MM.1S (cell line): ENCODE results near the gene TMEM150C.

Experiments
- DNase-seq: peaks from one replicate; pipeline ENCODE4 v3.0.0-alpha.2; 2015
- H2AFZ ChIP-seq: fragments of 300-600 bp; sonication (generic); 2 replicates; pipeline ENCODE4 v1.6.0; 2016; ENCODE audit warnings: antibody characterized with exemption, low read length
- H3F3A ChIP-seq: fragments of 300-600 bp; sonication (generic); 2 replicates; pipeline ENCODE4 v1.6.1; 2016; ENCODE audit warnings: mild to moderate bottlenecking, antibody characterized with exemption, low read length, moderate library complexity, mixed read lengths; ENCODE audit not compliant: insufficient read depth
- H3K27ac ChIP-seq: fragments of 300-600 bp; sonication (generic); 2 replicates; pipeline ENCODE4 v1.5.1; 2016; ENCODE audit warnings: mild to moderate bottlenecking, low read length
- H3K27me3 ChIP-seq: fragments of 300-600 bp; sonication (generic); replicated peaks from 2 replicates; pipeline ENCODE4 v1.6.0; 2016; ENCODE audit warnings: low read length; ENCODE audit not compliant: insufficient read depth
- H3K36me3 ChIP-seq: fragments of 300-600 bp; sonication (generic); replicated peaks from 2 replicates; pipeline ENCODE4 v1.6.1; 2016; ENCODE audit warnings: mild to moderate bottlenecking, low read length, mixed read lengths; ENCODE audit not compliant: insufficient read depth
- H3K4me1 ChIP-seq: fragments of 300-600 bp; sonication (generic); 2 replicates; pipeline ENCODE4 v1.6.1; 2016; ENCODE audit warnings: low read length, mixed read lengths
- H3K4me2 ChIP-seq: fragments of 300-600 bp; sonication (generic); 2 replicates; pipeline ENCODE4 v1.6.0; 2016; ENCODE audit warnings: low read depth, low read length
- H3K4me3 ChIP-seq: fragments of 300-600 bp; sonication (generic); 2 replicates; pipeline ENCODE4 v1.5.1; 2016; ENCODE audit warnings: low read length, mixed read lengths
- H3K79me2 ChIP-seq: fragments of 300-600 bp; sonication (generic); 2 replicates; pipeline ENCODE4 v1.6.1; 2016; ENCODE audit warnings: mixed run types, low read length, mixed read lengths
- H3K9ac ChIP-seq: fragments of 300-600 bp; sonication (generic); 2 replicates; pipeline ENCODE4 v1.6.1; 2016; ENCODE audit warnings: low read length, mixed read lengths
- H3K9me2 ChIP-seq: fragments of 300-600 bp; sonication (generic); replicated peaks from 2 replicates; pipeline ENCODE4 v1.6.1; 2016; ENCODE audit warnings: mild to moderate bottlenecking, low read length, mixed read lengths; ENCODE audit not compliant: insufficient read depth
- H3K9me3 ChIP-seq: fragments of 300-600 bp; sonication (generic); replicated peaks from 2 replicates; pipeline ENCODE4 v1.6.1; 2016; ENCODE audit warnings: mild to moderate bottlenecking, low read length, mixed read lengths; ENCODE audit not compliant: insufficient read depth
- H4K20me1 ChIP-seq: fragments of 300-600 bp; sonication (generic); 2 replicates; pipeline ENCODE4 v1.6.1; 2016; ENCODE audit warnings: mild to moderate bottlenecking, low read length, moderate library complexity, mixed read lengths; ENCODE audit not compliant: insufficient read depth
- EZH2 ChIP-seq: fragments of 300-600 bp; sonication (generic); optimal IDR thresholded peaks from 2 replicates; pipeline ENCODE3; 2017; ENCODE audit warnings: low read depth, mild to moderate bottlenecking, antibody characterized with exemption, low read length, mixed read lengths
- EZH2phosphoT487 ChIP-seq: fragments of 300-600 bp; sonication (generic); IDR thresholded peaks from 2 replicates; pipeline ENCODE4 v1.6.1; 2018; ENCODE audit warnings: antibody characterized with exemption, low read length
- TF ChIP-seq, protein P1 (sequence below): fragments of 300-600 bp; sonication (generic); IDR thresholded peaks from 2 replicates; pipeline ENCODE4 v1.5.1; 2016; ENCODE audit warnings: antibody characterized with exemption, low read length, mixed read lengths

Gene TMEM150C

DNA sequence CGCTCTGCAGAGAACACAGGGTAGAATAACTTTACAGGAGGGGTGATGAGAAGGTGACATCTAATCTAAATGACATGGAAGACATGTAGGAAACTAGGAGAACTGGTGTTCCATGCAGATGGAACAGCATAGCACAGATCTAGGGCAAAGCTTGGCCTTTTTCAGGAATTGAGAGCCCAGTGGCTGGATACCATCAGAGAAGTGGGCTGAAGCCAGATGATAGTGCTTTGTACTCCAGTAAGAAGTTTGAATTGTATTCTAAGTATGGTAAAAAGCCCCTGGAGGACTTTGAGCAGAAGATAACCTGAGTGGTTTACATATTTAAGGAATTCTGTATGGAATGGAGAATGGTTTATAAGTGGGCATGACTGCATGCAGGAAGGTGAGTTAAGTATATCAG, 98.6 kb downstream of the TMEM150C start:
- DNase-seq, result no peak
- Histone ChIP-seq H3K79me2 (no peaks in the 10 kb centered on the region), H3K27ac (no peak overlapping the region), H4K20me1 (no peaks in the 10 kb centered on the region), H3K4me3 (no peak overlapping the region), H3K36me3 (no peaks in the 10 kb centered on the region; the same call in 1 of the 2 replicates), H3K27me3 (no peaks in the 10 kb centered on the region), H3F3A (no peaks in the 10 kb centered on the region; the same call in 1 of the 2 replicates), H3K4me1 (no peaks in the 10 kb centered on the region), H3K9me3 (no peaks in the 10 kb centered on the region), H2AFZ (no peak overlapping the region), H3K9ac (no peak overlapping the region), H3K9me2 (no peaks in the 10 kb centered on the region), H3K4me2 (no peak overlapping the region)
- TF ChIP-seq EZH2phosphoT487, result no peak
- TF ChIP-seq, protein P1, sequence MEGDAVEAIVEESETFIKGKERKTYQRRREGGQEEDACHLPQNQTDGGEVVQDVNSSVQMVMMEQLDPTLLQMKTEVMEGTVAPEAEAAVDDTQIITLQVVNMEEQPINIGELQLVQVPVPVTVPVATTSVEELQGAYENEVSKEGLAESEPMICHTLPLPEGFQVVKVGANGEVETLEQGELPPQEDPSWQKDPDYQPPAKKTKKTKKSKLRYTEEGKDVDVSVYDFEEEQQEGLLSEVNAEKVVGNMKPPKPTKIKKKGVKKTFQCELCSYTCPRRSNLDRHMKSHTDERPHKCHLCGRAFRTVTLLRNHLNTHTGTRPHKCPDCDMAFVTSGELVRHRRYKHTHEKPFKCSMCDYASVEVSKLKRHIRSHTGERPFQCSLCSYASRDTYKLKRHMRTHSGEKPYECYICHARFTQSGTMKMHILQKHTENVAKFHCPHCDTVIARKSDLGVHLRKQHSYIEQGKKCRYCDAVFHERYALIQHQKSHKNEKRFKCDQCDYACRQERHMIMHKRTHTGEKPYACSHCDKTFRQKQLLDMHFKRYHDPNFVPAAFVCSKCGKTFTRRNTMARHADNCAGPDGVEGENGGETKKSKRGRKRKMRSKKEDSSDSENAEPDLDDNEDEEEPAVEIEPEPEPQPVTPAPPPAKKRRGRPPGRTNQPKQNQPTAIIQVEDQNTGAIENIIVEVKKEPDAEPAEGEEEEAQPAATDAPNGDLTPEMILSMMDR, result no peak

- Histone ChIP-seq H3K27me3 (no peaks in the 10 kb centered on the region), H3F3A (no peaks in the 10 kb centered on the region; the same call in 1 of the 2 replicates), H3K79me2 (no peaks in the 10 kb centered on the region), H3K36me3 (peaks cover 5% of the 10 kb centered on the region; the same call in 1 of the 2 replicates), H3K9me2 (no peaks in the 10 kb centered on the region), H3K4me1 (no peaks in the 10 kb centered on the region), H3K9ac (no peak overlapping the region), H3K9me3 (no peaks in the 10 kb centered on the region), H3K4me3 (no peak overlapping the region), H4K20me1 (no peaks in the 10 kb centered on the region), H2AFZ (no peak overlapping the region), H3K4me2 (no peak overlapping the region), H3K27ac (no peak overlapping the region)
- DNase-seq, result peak; percentile 77
- no peak for TF ChIP-seq EZH2phosphoT487
- TF ChIP-seq, protein P1, result peak; percentile 55
Observed at GRCh38 chr4:82462415-82462831, 99.4 kb downstream of the TMEM150C start.

DNA sequence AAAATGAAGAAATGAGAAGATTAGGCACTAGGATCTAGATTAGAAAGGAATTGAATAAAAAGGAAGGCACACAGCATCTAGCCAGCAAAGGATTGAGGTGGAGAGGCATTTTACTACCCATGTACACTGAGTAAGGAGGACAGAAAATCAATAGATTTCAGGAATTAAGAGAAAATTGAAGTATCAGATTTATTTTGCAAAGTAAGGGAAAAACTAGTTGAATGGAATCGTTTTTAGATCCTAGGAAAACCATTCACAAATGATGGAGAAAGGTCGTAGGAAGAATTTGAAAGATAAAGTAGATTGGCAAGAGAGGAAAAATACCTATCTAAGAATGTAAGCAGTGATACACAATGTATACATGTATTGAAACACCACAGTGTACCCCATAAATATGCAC, 100.1 kb downstream of the TMEM150C start:
- H4K20me1 ChIP-seq, result no peaks in the 10 kb centered on the region
- no peak overlapping the region for H3K4me2 ChIP-seq
- no peaks in the 10 kb centered on the region for H3K79me2 ChIP-seq
- no peaks in the 10 kb centered on the region for H3K4me1 ChIP-seq
- H3K27ac ChIP-seq, result no peak overlapping the region
- H3K9me3 ChIP-seq, result no peaks in the 10 kb centered on the region
- no peak overlapping the region for H2AFZ ChIP-seq
- no peak overlapping the region for H3K9ac ChIP-seq
- H3K27me3 ChIP-seq, result no peaks in the 10 kb centered on the region
- no peak overlapping the region for H3K4me3 ChIP-seq
- peaks cover 6% of the 10 kb centered on the region; the same call in 1 of the 2 replicates for H3K36me3 ChIP-seq
- TF ChIP-seq EZH2phosphoT487, result no peak
- no peak for TF ChIP-seq EZH2
- TF ChIP-seq, protein P1, result no peak
- no peaks in the 10 kb centered on the region; the same call in 1 of the 2 replicates for H3F3A ChIP-seq
- no peaks in the 10 kb centered on the region for H3K9me2 ChIP-seq
- no peak for DNase-seq
